OCI-LY1 (cell line): ENCODE results near the gene RNF19B.

Experiments used
- EZH2 ChIP-seq: fragments of 200-600 bp; sonication (generic), shearing (Covaris generic); IDR thresholded peaks from 2 replicates; pipeline ENCODE4 v1.8.0; 2017; ENCODE audit warnings: borderline replicate concordance, mixed run types, mild to moderate bottlenecking, antibody characterized with exemption, low read length, moderate library complexity, mixed read lengths
- TF ChIP-seq, protein P1 (sequence below): fragments of 200-600 bp; sonication (generic), shearing (Covaris generic); IDR thresholded peaks from 2 replicates; pipeline ENCODE4 v1.5.1; 2017; ENCODE audit warnings: mild to moderate bottlenecking, antibody characterized with exemption, low read length, moderate library complexity, mixed read lengths

DNA sequence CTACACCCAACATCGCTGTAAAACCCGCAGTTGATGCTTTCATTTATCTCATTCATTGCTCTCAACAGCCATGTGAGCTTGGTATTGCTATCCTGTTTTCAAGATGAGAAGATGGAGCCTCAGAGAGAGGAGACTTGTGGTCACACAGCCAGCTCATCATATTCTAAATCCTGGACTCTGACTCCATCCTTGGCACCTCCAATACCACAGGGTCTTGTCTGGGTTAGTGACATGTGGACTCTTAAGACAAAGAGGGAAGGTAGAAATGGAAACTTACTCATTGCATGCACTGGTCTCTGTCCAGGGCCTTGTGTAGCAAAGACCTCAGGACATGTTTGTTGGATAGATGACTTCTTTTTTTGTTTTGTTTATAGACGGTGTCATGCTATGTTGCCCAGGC lies 7.0 kb upstream of the RNF19B start:
- TF ChIP-seq, protein P1, sequence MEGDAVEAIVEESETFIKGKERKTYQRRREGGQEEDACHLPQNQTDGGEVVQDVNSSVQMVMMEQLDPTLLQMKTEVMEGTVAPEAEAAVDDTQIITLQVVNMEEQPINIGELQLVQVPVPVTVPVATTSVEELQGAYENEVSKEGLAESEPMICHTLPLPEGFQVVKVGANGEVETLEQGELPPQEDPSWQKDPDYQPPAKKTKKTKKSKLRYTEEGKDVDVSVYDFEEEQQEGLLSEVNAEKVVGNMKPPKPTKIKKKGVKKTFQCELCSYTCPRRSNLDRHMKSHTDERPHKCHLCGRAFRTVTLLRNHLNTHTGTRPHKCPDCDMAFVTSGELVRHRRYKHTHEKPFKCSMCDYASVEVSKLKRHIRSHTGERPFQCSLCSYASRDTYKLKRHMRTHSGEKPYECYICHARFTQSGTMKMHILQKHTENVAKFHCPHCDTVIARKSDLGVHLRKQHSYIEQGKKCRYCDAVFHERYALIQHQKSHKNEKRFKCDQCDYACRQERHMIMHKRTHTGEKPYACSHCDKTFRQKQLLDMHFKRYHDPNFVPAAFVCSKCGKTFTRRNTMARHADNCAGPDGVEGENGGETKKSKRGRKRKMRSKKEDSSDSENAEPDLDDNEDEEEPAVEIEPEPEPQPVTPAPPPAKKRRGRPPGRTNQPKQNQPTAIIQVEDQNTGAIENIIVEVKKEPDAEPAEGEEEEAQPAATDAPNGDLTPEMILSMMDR = no peak
- no peak for TF ChIP-seq EZH2
